A673 (cell line): ENCODE data around the gene SPATA6L. TPM values are rescaled to one million over a fixed set of nuclear protein-coding genes. Genes with fewer than 3 reads are reported as not detected.

Experiments
- BruUV-seq: library from RNA; stranded (reverse); fragments of 400-500 nt; replicated peaks from 2 replicates; lab custom pipeline; 2021; lab: Mats Ljungman, UMichigan
- CTCF ChIA-PET: fragments of 300-600 bp; sonication (Branson Sonifier 250); formaldehyde crosslinking; loops from one replicate; lab custom pipeline; 2022; ENCODE audit warnings: antibody characterized with exemption; lab: Charles Lee
- POLR2A ChIA-PET: fragments of 300-600 bp; sonication (Branson Sonifier 250); formaldehyde crosslinking; loops from one replicate; lab custom pipeline; 2022; ENCODE audit warnings: antibody characterized with exemption; ENCODE audit not compliant: low non-redundant PET; lab: Charles Lee
- DNase-seq: peaks from one replicate; pipeline ENCODE4 v3.0.0-alpha.2; 2015; ENCODE audit warnings: low spot score
- H3K27ac ChIP-seq: fragments of 200-600 bp; sonication (generic); 2 replicates; pipeline ENCODE4 v1.5.1; 2016; ENCODE audit warnings: mixed run types, low read depth, mild to moderate bottlenecking, mixed read lengths, antibody characterized with exemption, low read length; ENCODE audit not compliant: poor library complexity, severe bottlenecking
- H3K27me3 ChIP-seq: fragments of 200-600 bp; sonication (generic); replicated peaks from 2 replicates; pipeline ENCODE4 v1.6.1; 2017; ENCODE audit warnings: mixed run types, low read depth, mild to moderate bottlenecking, mixed read lengths, antibody characterized with exemption, low read length; ENCODE audit not compliant: insufficient read depth, poor library complexity
- H3K36me3 ChIP-seq: fragments of 200-600 bp; sonication (generic); 2 replicates; pipeline ENCODE4 v1.6.1; 2016; ENCODE audit warnings: mixed run types, mild to moderate bottlenecking, mixed read lengths, antibody characterized with exemption, low read length; ENCODE audit not compliant: insufficient read depth, poor library complexity, severe bottlenecking
- H3K4me1 ChIP-seq: fragments of 200-600 bp; sonication (generic); 2 replicates; pipeline ENCODE4 v1.6.1; 2017; ENCODE audit warnings: mixed run types, mild to moderate bottlenecking, mixed read lengths, antibody characterized with exemption, low read length; ENCODE audit not compliant: insufficient read depth, poor library complexity, severe bottlenecking
- H3K4me3 ChIP-seq: fragments of 200-600 bp; sonication (generic); 2 replicates; pipeline ENCODE4 v1.5.1; 2016; ENCODE audit warnings: low read depth, mixed run types, mild to moderate bottlenecking, mixed read lengths, low read length; ENCODE audit not compliant: poor library complexity, severe bottlenecking
- H3K9me3 ChIP-seq: fragments of 200-600 bp; sonication (generic); 2 replicates; pipeline ENCODE4 v1.6.1; 2016; ENCODE audit warnings: mixed run types, low read depth, mild to moderate bottlenecking, mixed read lengths, antibody characterized with exemption, low read length; ENCODE audit not compliant: poor library complexity, severe bottlenecking
- CTCF ChIP-seq: fragments of 300-800, 200-600 bp; sonication (generic); conservative IDR thresholded peaks from 2 replicates; pipeline ENCODE4 v1.5.1; 2017; ENCODE audit warnings: low read depth, mild to moderate bottlenecking, antibody characterized with exemption, low read length, moderate library complexity, mixed read lengths
- EZH2 ChIP-seq: fragments of 200-600 bp; sonication (generic); IDR thresholded peaks from 2 replicates; pipeline ENCODE4 v1.6.1; 2017; ENCODE audit warnings: borderline replicate concordance, low read depth, mild to moderate bottlenecking, mixed read lengths, antibody characterized with exemption, low read length; ENCODE audit not compliant: poor library complexity, severe bottlenecking
- intact Hi-C: fragments of 100-400 bp; cut with micrococcal nuclease; formaldehyde crosslinking; loops from one replicate; pipeline ENCODE4 v1.10.0; 2022; ENCODE audit not compliant: unreplicated experiment
- total RNA-seq: library from RNA; stranded (reverse); gene quantifications from 2 replicates; pipeline ENCODE4 v1.2.3, GENCODE V29; 2021

Gene SPATA6L
- total RNA-seq, 1 experiment from 2014 or later = 21.2 TPM

- POLR2A ChIA-PET = no interaction called here
These were observed 1.4 kb upstream of the SPATA6L start for GRCh38 chr9:4667681-4668080.

GRCh38 chr9:4665357-4665756 lies 923 bp downstream of the SPATA6L start:
- DNase-seq = peak; percentile 86
- intact Hi-C loops = loop anchor here (2.0 kb wide), 1 partner anchor 75 kb away; the partner anchor contains the start of gene AK3
- H3K9me3 ChIP-seq = no peaks in the 10 kb centered on the region
- H3K27ac ChIP-seq = peak overlapping the region; percentile 98
- no peaks in the 10 kb centered on the region for H3K27me3 ChIP-seq
- TF ChIP-seq EZH2 = no peak
- no peak for TF ChIP-seq CTCF
- peaks cover 18% of the 10 kb centered on the region for H3K36me3 ChIP-seq
- BruUV-seq = no TSS peak
- POLR2A ChIA-PET = interaction anchor here (0.6 to 2.4 kb wide), 3 partner anchors 9 to 31 kb away, joined by 3 to 15 read pairs (median 10); partner anchors contain the start of gene CDC37L1
- peak overlapping the region; percentile 79 for H3K4me3 ChIP-seq
- peaks cover 21% of the 10 kb centered on the region for H3K4me1 ChIP-seq
- CTCF ChIA-PET = no interaction called here

More at GRCh38 chr9:4667681-4668080, 1.4 kb upstream of the SPATA6L start:
- no TSS peak for BruUV-seq
- CTCF ChIA-PET = no interaction called here
- DNase-seq = no peak
- peaks cover 14% of the 10 kb centered on the region for H3K4me1 ChIP-seq
- H3K4me3 ChIP-seq = no peak overlapping the region
- intact Hi-C loops = no loop called here
- H3K27ac ChIP-seq = no peak overlapping the region
- no peak for TF ChIP-seq CTCF
- TF ChIP-seq EZH2 = no peak
- H3K36me3 ChIP-seq = peaks cover 18% of the 10 kb centered on the region
- H3K9me3 ChIP-seq = no peaks in the 10 kb centered on the region
- H3K27me3 ChIP-seq = no peaks in the 10 kb centered on the region

- no peaks in the 10 kb centered on the region for H3K9me3 ChIP-seq
- peak overlapping the region; percentile 98 for H3K27ac ChIP-seq
- no peak for DNase-seq
- TF ChIP-seq EZH2 (no peak), CTCF (no peak)
- no peaks in the 10 kb centered on the region for H3K27me3 ChIP-seq
- POLR2A ChIA-PET = no interaction called here
- H3K36me3 ChIP-seq = peaks cover 18% of the 10 kb centered on the region
- H3K4me1 ChIP-seq = peaks cover 21% of the 10 kb centered on the region
- H3K4me3 ChIP-seq = peak overlapping the region; percentile 79
- TSS peak; percentile 42 for BruUV-seq
- intact Hi-C loops = loop anchor here (2.0 kb wide), 1 partner anchor 77 kb away; the partner anchor contains the start of gene AK3
- CTCF ChIA-PET = no interaction called here
These were observed 2.3 kb downstream of the SPATA6L start for GRCh38 chr9:4663956-4664355.
